ENCODE data around the gene TENT4A.

TENT4A gene

GRCh38 chr5:6707852-6708251 lies 5.4 kb upstream of the TENT4A start:
- POLR2A ChIA-PET, result no interaction called here
- CTCF ChIA-PET, result no interaction called here
- no peak for DNase-seq (ENCODE audit: low read depth, low spot score)
- no peak overlapping the region for H3K4me3 ChIP-seq (ENCODE audit: low read depth, low read length)
- TF ChIP-seq CTCF (IDR thresholded peaks at IDR 0.05; ENCODE audit: insufficient read depth, low read length, missing control alignments), result no peak

- POLR2A ChIA-PET, result no interaction called here
- DNase-seq (ENCODE audit: low read depth, low spot score), result no peak
- TF ChIP-seq CTCF (IDR thresholded peaks at IDR 0.05; ENCODE audit: insufficient read depth, low read length, missing control alignments), result no peak
- CTCF ChIA-PET, result no interaction called here
- no peak overlapping the region for H3K4me3 ChIP-seq (ENCODE audit: low read depth, low read length)
These were observed 4.4 kb upstream of the TENT4A start for GRCh38 chr5:6708814-6709213.

DNA sequence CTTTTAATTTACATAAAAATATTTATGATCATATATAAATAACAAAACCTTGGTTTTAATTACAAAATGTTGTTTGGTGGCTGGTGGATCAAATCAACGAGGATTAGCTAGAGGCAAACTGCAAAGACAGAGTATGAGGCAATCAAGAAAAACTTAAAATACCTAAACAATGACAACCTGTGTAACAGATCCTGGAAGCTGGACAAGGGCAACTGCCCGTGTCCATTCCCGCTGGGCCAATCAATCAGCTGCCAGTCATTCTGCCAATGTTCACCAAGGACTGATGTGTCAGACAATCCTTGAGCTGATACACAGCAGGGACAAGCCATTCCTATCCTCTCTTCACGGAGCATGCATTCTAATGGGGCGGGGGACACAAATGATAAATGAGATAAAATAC lies 3.2 kb upstream of the TENT4A start:
- DNase-seq (ENCODE audit: low read depth, low spot score), result no peak
- TF ChIP-seq CTCF (IDR thresholded peaks at IDR 0.05; ENCODE audit: insufficient read depth, low read length, missing control alignments), result no peak
- POLR2A ChIA-PET, result no interaction called here
- CTCF ChIA-PET, result interaction anchor here (0.7 kb wide), 1 partner anchor 35 kb away, joined by 3 read pairs; no protein-coding TSS in a partner anchor
- H3K4me3 ChIP-seq (ENCODE audit: low read depth, low read length), result no peak overlapping the region

- CTCF ChIA-PET, result interaction anchor here (0.7 to 1.3 kb wide), 2 partner anchors 35 to 76 kb away, joined by 3 to 4 read pairs; no protein-coding TSS in a partner anchor
- H3K4me3 ChIP-seq (ENCODE audit: low read depth, low read length), result no peak overlapping the region
- DNase-seq (ENCODE audit: low read depth, low spot score), result no peak
- no peak for TF ChIP-seq CTCF (IDR thresholded peaks at IDR 0.05; ENCODE audit: insufficient read depth, low read length, missing control alignments)
- POLR2A ChIA-PET, result interaction anchor here (0.5 to 2.4 kb wide), 2 partner anchors 11 to 77 kb away, joined by 3 to 14 read pairs; partner anchors contain the start of genes NSUN2 and SRD5A1
These were observed 2.5 kb upstream of the TENT4A start for GRCh38 chr5:6710551-6711318.

GRCh38 chr5:6711409-6712141 lies 1.7 kb upstream of the TENT4A start:
- ChIA-PET CTCF (interaction anchor here (1.3 kb wide), 1 partner anchor 76 kb away, joined by 4 read pairs; no protein-coding TSS in a partner anchor), POLR2A (interaction anchor here (0.5 to 2.4 kb wide), 2 partner anchors 12 to 78 kb away, joined by 3 to 14 read pairs; partner anchors contain the start of genes NSUN2 and SRD5A1)
- no peak for TF ChIP-seq CTCF (IDR thresholded peaks at IDR 0.05; ENCODE audit: insufficient read depth, low read length, missing control alignments)
- peak overlapping the region; percentile 76 for H3K4me3 ChIP-seq (ENCODE audit: low read depth, low read length)
- no peak for DNase-seq (ENCODE audit: low read depth, low spot score)

DNA sequence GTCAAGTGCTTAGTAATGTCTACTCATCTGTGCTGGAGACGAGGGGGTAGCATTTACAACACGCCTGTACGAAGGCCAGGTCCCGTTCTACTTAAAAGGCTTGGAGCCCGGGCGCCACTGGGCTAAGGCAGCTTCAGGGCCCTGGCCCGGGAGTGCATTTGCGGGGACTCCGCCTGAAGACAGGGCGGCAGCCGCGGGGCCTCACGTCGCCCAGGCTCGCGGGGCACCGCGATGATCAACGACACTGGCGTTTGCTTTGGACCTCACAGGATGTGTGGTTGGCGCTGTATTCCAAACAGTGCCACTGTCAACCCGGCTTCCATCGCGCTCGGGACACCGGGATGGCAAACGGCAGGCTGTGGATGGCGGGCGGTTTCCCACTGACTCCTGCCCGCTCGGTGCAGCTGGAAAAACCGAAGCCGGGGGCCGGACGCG lies 1.1 kb upstream of the TENT4A start:
- no peak for DNase-seq (ENCODE audit: low read depth, low spot score)
- H3K4me3 ChIP-seq (ENCODE audit: low read depth, low read length), result peak overlapping the region; percentile 76
- ChIA-PET CTCF (interaction anchor here (1.3 kb wide), 1 partner anchor 77 kb away, joined by 4 read pairs; no protein-coding TSS in a partner anchor), POLR2A (interaction anchor here (1.2 to 2.4 kb wide), 3 partner anchors 21 to 79 kb away, joined by 3 to 14 read pairs (median 5); partner anchors contain the start of genes NSUN2 and SRD5A1)
- no peak for TF ChIP-seq CTCF (IDR thresholded peaks at IDR 0.05; ENCODE audit: insufficient read depth, low read length, missing control alignments)
